ENCODE data around the gene TRAPPC14.

Gene TRAPPC14

GRCh38 chr7:100107890-100108289 lies 50.6 kb downstream of the TRAPPC14 start:
- no peak overlapping the region for H3K4me3 ChIP-seq (ENCODE audit: low read depth, low read length)
- TF ChIP-seq CTCF (IDR thresholded peaks at IDR 0.05; ENCODE audit: borderline replicate concordance, insufficient read depth, low read depth, low read length): no peak

DNA sequence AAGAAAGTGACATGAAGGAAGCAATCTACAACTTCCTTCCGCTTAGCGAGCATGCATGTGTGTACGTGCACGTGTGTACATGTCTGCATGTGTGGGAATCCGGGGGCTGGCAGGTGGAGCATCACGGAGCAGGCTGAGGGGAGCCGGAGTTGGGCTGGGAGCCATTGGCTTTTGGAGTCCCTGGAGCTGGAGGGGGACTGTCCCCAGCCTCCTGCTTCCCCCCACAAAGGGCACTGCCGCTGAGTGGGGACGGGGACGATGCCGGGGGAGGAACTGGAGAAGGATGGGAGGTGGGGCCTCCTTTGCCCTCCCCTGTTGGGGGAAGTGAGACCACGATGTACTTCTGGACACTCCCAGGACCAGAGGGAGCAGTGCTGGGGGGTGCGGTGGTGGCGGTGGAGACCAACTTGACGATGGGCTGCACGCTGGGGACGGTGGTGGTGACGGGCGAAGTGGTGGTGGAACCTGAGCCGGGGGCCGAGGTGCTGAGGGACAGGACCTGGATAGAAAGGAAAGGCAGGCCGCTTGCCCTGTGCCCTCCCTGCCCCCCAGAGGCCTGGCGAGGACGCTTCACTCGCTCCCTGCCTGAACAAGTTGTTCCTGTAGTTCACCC lies 51.3 kb downstream of the TRAPPC14 start:
- no peak overlapping the region for H3K4me3 ChIP-seq (ENCODE audit: low read depth, low read length)
- no peak for TF ChIP-seq CTCF (IDR thresholded peaks at IDR 0.05; ENCODE audit: borderline replicate concordance, insufficient read depth, low read depth, low read length)

DNA sequence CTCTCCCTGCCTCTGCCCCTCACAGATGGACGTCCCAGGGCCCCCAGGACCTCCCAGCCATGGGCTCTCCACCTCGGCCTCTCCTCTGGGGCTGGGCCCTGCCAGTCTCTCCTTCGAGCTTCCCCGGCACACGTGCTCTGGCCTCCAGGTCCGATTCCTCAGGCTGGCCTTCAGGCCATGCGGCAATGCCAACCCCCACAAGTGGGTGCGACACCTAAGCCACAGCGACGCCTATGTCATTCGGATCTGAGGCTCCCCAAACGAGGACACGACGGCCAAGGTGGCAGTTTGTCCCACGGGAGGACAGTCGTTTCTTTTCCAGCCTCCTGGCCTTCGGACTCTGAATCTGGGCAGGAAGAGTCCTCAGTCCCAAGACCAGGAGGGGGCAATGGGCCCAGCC lies 51.9 kb downstream of the TRAPPC14 start:
- no peak overlapping the region for H3K4me3 ChIP-seq (ENCODE audit: low read depth, low read length)
- no peak for TF ChIP-seq CTCF (IDR thresholded peaks at IDR 0.05; ENCODE audit: borderline replicate concordance, insufficient read depth, low read depth, low read length)

DNA sequence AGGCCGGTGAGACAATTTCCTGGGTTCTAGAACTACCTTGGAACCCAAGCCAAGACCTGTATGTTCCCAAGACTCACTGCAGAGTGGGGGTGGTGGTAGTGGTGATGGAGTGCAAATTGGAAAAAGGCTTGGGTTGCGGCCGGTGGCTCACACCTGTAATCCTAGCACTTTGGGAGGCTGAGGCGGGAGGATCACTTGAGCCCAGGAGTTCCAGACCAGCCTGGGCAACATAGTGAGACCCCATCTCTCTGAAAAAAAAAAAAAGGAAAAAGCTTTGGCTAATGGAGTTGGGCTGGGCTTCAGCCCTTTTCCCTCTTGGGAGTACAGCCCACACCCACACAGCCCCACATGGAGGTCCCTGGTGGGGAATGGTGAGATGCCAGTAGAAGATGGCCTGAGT lies 53.0 kb downstream of the TRAPPC14 start:
- no peak overlapping the region for H3K4me3 ChIP-seq (ENCODE audit: low read depth, low read length)
- TF ChIP-seq CTCF (IDR thresholded peaks at IDR 0.05; ENCODE audit: borderline replicate concordance, insufficient read depth, low read depth, low read length): no peak
